ES-I3 (cell line): ENCODE data around the gene ATP8B3.

Source experiments
- H3K36me3 ChIP-seq: 2 replicates; pipeline ENCODE4 v1.6.1; 2013; ENCODE audit warnings: mild to moderate bottlenecking, low read length, control low read depth, moderate library complexity; ENCODE audit not compliant: insufficient read depth
- H3K4me1 ChIP-seq: 2 replicates; pipeline ENCODE4 v1.6.1; 2013; ENCODE audit warnings: mild to moderate bottlenecking, control low read depth, low read length; ENCODE audit not compliant: insufficient read depth
- H3K9ac ChIP-seq: 2 replicates; pipeline ENCODE4 v1.6.1; 2013; ENCODE audit warnings: low read depth, mild to moderate bottlenecking, low read length, moderate library complexity
- H3K9me3 ChIP-seq: 2 replicates; pipeline ENCODE4 v1.6.1; 2013; ENCODE audit warnings: mild to moderate bottlenecking, low read length, moderate library complexity; ENCODE audit not compliant: control insufficient read depth, insufficient read depth

ATP8B3 gene

GRCh38 chr19:1845125-1845515 is 33.0 kb upstream of the ATP8B3 start:
- no peak overlapping the region for H3K9ac ChIP-seq
- H3K36me3 ChIP-seq = no peaks in the 10 kb centered on the region
- no peaks in the 10 kb centered on the region for H3K4me1 ChIP-seq
- H3K9me3 ChIP-seq = no peaks in the 10 kb centered on the region

- H3K4me1 ChIP-seq = no peaks in the 10 kb centered on the region
- H3K36me3 ChIP-seq = no peaks in the 10 kb centered on the region
- no peaks in the 10 kb centered on the region for H3K9me3 ChIP-seq
- no peak overlapping the region for H3K9ac ChIP-seq
These were observed 32.5 kb upstream of the ATP8B3 start for GRCh38 chr19:1844513-1845124.

- no peaks in the 10 kb centered on the region for H3K4me1 ChIP-seq
- no peaks in the 10 kb centered on the region for H3K9me3 ChIP-seq
- H3K36me3 ChIP-seq = no peaks in the 10 kb centered on the region
- H3K9ac ChIP-seq = no peak overlapping the region
These were observed 31.7 kb upstream of the ATP8B3 start for GRCh38 chr19:1843646-1844394.

- Histone ChIP-seq H3K4me1 (no peaks in the 10 kb centered on the region), H3K9ac (no peak overlapping the region), H3K36me3 (no peaks in the 10 kb centered on the region), H3K9me3 (no peaks in the 10 kb centered on the region)
These were observed 31.0 kb upstream of the ATP8B3 start for GRCh38 chr19:1843116-1843515.

- Histone ChIP-seq H3K9ac (no peak overlapping the region; the same call in 1 of the 2 replicates), H3K36me3 (no peaks in the 10 kb centered on the region), H3K4me1 (no peaks in the 10 kb centered on the region; the same call in 1 of the 2 replicates), H3K9me3 (no peaks in the 10 kb centered on the region)
These were observed 29.3 kb upstream of the ATP8B3 start for GRCh38 chr19:1841209-1841924.

GRCh38 chr19:1840541-1841115 is 28.6 kb upstream of the ATP8B3 start:
- no peaks in the 10 kb centered on the region for H3K36me3 ChIP-seq
- H3K9me3 ChIP-seq = no peaks in the 10 kb centered on the region
- no peak overlapping the region; the same call in 1 of the 2 replicates for H3K9ac ChIP-seq
- no peaks in the 10 kb centered on the region; the same call in 1 of the 2 replicates for H3K4me1 ChIP-seq

GRCh38 chr19:1839658-1840540 is 27.8 kb upstream of the ATP8B3 start:
- H3K9me3 ChIP-seq = no peaks in the 10 kb centered on the region
- H3K4me1 ChIP-seq = no peaks in the 10 kb centered on the region; the same call in 1 of the 2 replicates
- no peaks in the 10 kb centered on the region for H3K36me3 ChIP-seq
- no peak overlapping the region for H3K9ac ChIP-seq

GRCh38 chr19:1837625-1838105 is 25.6 kb upstream of the ATP8B3 start:
- Histone ChIP-seq H3K4me1 (no peaks in the 10 kb centered on the region; the same call in 1 of the 2 replicates), H3K9me3 (no peaks in the 10 kb centered on the region), H3K9ac (no peak overlapping the region), H3K36me3 (no peaks in the 10 kb centered on the region)

- no peaks in the 10 kb centered on the region; the same call in 1 of the 2 replicates for H3K4me1 ChIP-seq
- H3K9me3 ChIP-seq = no peaks in the 10 kb centered on the region
- no peaks in the 10 kb centered on the region for H3K36me3 ChIP-seq
- no peak overlapping the region for H3K9ac ChIP-seq
These were observed 25.1 kb upstream of the ATP8B3 start for GRCh38 chr19:1837222-1837565.

GRCh38 chr19:1836458-1837221 is 24.6 kb upstream of the ATP8B3 start:
- H3K36me3 ChIP-seq = no peaks in the 10 kb centered on the region
- H3K4me1 ChIP-seq = no peaks in the 10 kb centered on the region; the same call in 1 of the 2 replicates
- H3K9ac ChIP-seq = no peak overlapping the region
- no peaks in the 10 kb centered on the region for H3K9me3 ChIP-seq

GRCh38 chr19:1833540-1833939 is 21.5 kb upstream of the ATP8B3 start:
- Histone ChIP-seq H3K36me3 (peaks cover 3% of the 10 kb centered on the region; the same call in 1 of the 2 replicates), H3K9ac (no peak overlapping the region), H3K9me3 (no peaks in the 10 kb centered on the region), H3K4me1 (no peaks in the 10 kb centered on the region; the same call in 1 of the 2 replicates)

- Histone ChIP-seq H3K9me3 (no peaks in the 10 kb centered on the region), H3K4me1 (peaks cover 3% of the 10 kb centered on the region; the same call in 1 of the 2 replicates), H3K36me3 (peaks cover 3% of the 10 kb centered on the region; the same call in 1 of the 2 replicates), H3K9ac (no peak overlapping the region)
These were observed 20.1 kb upstream of the ATP8B3 start for GRCh38 chr19:1832046-1832663.

- H3K9me3 ChIP-seq = no peaks in the 10 kb centered on the region
- peaks cover 3% of the 10 kb centered on the region; the same call in 1 of the 2 replicates for H3K36me3 ChIP-seq
- peaks cover 6% of the 10 kb centered on the region; the same call in 1 of the 2 replicates for H3K4me1 ChIP-seq
These were observed 18.9 kb upstream of the ATP8B3 start for GRCh38 chr19:1830978-1831377.

More at GRCh38 chr19:1830978-1831377, 18.9 kb upstream of the ATP8B3 start:
- no peak overlapping the region for H3K9ac ChIP-seq
